ENCODE data around the gene RPS19BP1.

The RPS19BP1 gene

DNA sequence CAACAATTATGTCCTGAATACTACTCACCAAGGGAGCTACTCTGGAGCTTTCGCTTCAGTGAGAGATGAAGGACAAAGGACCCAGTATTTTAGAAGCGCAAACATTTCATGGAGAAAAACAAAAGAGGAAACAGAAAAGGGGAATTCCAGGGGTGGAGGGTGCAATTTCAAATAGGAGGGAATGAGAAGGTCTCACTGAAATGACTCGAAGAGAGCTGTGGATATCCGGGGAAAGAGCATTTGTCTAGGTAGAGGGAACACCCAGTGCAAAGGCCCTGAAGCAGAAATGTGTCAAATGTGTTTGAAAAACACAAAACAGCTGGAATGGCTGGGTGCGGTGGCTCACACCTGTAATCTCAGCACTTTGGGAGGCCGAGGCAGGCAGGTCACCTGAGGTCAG lies 2.4 kb downstream of the RPS19BP1 start:
- Histone ChIP-seq H3K27ac (no peak overlapping the region), H3K4me3 (ENCODE audit: low read depth, low read length) (no peak overlapping the region), H3K36me3 (replicated peaks) (peaks cover 16% of the 10 kb centered on the region), H3K27me3 (replicated peaks) (no peaks in the 10 kb centered on the region)
- TF ChIP-seq, protein P1, sequence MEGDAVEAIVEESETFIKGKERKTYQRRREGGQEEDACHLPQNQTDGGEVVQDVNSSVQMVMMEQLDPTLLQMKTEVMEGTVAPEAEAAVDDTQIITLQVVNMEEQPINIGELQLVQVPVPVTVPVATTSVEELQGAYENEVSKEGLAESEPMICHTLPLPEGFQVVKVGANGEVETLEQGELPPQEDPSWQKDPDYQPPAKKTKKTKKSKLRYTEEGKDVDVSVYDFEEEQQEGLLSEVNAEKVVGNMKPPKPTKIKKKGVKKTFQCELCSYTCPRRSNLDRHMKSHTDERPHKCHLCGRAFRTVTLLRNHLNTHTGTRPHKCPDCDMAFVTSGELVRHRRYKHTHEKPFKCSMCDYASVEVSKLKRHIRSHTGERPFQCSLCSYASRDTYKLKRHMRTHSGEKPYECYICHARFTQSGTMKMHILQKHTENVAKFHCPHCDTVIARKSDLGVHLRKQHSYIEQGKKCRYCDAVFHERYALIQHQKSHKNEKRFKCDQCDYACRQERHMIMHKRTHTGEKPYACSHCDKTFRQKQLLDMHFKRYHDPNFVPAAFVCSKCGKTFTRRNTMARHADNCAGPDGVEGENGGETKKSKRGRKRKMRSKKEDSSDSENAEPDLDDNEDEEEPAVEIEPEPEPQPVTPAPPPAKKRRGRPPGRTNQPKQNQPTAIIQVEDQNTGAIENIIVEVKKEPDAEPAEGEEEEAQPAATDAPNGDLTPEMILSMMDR (IDR thresholded peaks at IDR 0.05; ENCODE audit: low read depth, low read length, missing control alignments): no peak
- no peak for DNase-seq
- in situ Hi-C loops (cut with HindIII; ENCODE audit: low pct_ligation_motif_present, low sequenced_read_pairs): no loop called here

DNA sequence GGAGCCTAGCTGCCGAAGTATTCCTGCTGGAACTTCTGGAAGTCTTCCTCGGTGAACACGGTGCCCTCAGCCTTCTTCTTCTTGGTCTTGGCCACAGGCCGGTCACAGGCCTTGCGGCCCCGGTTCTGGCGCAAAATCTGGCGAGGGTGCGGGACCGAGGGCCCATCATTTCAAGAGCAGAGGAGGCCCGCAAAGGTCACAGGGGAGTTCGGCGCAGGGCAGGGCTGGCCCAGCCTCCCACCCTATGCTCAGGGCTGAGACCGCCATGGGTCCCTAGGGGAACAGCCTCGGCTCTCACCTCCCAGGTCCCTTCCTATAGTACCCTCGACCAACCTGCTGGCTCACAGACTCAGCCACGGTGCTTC lies 3.1 kb downstream of the RPS19BP1 start:
- Histone ChIP-seq H3K27me3 (replicated peaks) (no peaks in the 10 kb centered on the region), H3K4me3 (ENCODE audit: low read depth, low read length) (no peak overlapping the region), H3K27ac (no peak overlapping the region), H3K36me3 (replicated peaks) (peaks cover 18% of the 10 kb centered on the region)
- TF ChIP-seq, protein P1 (IDR thresholded peaks at IDR 0.05; ENCODE audit: low read depth, low read length, missing control alignments): no peak
- no peak for DNase-seq
- in situ Hi-C loops (cut with HindIII; ENCODE audit: low pct_ligation_motif_present, low sequenced_read_pairs): no loop called here

DNA sequence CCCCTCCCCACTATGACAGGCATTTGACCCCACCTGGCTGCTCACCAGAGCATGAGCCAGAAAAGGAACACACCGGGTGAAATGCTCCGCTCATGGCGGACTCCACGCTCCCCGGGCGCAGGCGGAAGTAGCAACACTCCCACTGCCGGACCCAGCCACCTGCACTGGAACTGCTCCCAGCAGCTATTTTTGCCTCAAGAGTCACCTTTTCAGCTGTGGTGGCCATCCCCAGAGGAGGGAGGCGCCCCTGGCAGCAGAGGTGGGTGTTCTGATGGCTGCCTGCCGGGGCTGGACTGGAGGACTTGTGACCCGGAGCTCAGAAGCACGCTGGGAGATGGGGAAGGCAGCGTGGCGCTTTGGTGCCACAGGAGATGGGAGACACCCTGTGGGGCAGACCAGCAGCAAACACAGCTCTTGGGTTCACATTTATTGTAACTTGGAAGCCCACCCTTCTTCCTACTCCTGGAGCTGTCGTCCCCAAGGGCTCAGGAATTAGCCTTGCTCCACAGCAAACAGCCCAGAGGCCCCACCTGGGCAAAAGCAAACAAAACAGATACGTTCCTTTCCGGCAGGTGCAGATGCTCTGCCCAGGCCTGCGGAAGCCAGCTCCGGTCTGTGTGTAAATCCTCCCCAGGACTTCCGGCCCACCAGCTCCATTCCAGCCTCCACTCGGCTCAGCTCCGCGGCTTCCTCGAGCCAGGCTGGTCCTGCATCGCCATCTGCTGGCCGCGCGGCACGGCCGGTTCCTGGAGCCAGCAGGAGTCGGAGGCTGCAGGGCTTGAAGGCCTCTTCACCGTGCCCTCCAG lies 3.7 kb downstream of the RPS19BP1 start:
- TF ChIP-seq, protein P1 (IDR thresholded peaks at IDR 0.05; ENCODE audit: low read depth, low read length, missing control alignments): peak; percentile 100
- Histone ChIP-seq H3K27ac (no peak overlapping the region), H3K27me3 (replicated peaks) (no peaks in the 10 kb centered on the region), H3K36me3 (replicated peaks) (peaks cover 24% of the 10 kb centered on the region), H3K4me3 (ENCODE audit: low read depth, low read length) (no peak overlapping the region)
- peak; percentile 78 for DNase-seq
- in situ Hi-C loops (cut with HindIII; ENCODE audit: low pct_ligation_motif_present, low sequenced_read_pairs): no loop called here

DNA sequence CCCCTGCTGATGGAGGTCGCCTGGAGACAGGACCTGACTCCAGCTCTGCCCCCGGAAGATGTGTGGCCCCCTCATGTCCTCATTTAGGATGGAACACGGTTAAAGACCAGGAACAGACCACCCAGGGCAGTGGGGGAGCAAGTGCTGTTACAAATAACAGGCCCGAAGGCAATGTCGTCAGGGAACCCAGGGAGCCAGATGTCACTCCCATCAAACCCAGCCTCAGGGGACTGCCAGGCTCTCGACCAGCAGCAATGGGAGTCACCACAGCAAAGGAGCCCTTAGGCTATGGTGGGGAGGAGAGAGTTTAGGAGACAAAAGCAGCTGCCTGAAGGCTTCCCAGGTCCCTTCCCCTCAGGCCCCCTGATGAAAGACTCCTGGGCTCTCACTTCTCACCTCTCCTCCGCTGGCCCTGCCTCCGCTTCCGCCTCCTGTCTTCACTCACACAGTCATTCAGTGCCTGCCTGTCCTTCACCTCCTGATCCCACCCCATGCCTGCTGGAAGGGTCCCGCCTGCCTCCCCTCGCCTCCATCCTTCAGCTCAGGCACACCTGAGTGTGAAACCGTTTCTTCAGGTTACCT lies 4.4 kb downstream of the RPS19BP1 start:
- no peak overlapping the region for H3K27ac ChIP-seq
- H3K36me3 ChIP-seq (replicated peaks): peaks cover 28% of the 10 kb centered on the region
- H3K4me3 ChIP-seq (ENCODE audit: low read depth, low read length): no peak overlapping the region
- no peak for DNase-seq
- TF ChIP-seq, protein P1 (IDR thresholded peaks at IDR 0.05; ENCODE audit: low read depth, low read length, missing control alignments): no peak
- no peaks in the 10 kb centered on the region for H3K27me3 ChIP-seq (replicated peaks)
- in situ Hi-C loops (cut with HindIII; ENCODE audit: low pct_ligation_motif_present, low sequenced_read_pairs): no loop called here

DNA sequence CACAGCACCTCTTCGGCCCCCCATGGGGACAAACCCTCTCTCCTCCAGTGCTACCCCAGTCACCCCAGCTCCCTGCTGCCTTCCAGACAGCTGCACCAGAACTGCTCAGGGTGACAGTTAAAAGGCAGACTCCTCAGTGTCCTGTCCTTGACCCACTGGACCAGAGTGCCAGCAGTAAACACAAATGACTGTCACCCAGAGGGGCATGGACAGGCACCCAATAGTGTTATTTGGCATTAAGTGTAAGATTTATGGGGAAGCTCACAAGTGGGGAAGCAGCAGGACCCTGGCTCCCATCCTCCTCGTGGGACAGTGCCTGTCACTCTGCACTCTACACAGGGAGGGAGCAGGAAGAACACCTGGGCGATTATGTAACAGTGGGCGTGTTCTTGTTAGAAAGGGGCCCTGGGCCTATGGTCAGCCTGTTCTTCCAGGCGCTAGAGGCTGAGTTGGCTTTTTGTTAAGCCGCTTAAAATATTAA lies 5.0 kb downstream of the RPS19BP1 start:
- Histone ChIP-seq H3K4me3 (ENCODE audit: low read depth, low read length) (no peak overlapping the region), H3K27me3 (replicated peaks) (no peaks in the 10 kb centered on the region), H3K27ac (no peak overlapping the region), H3K36me3 (replicated peaks) (peaks cover 34% of the 10 kb centered on the region)
- TF ChIP-seq, protein P1 (IDR thresholded peaks at IDR 0.05; ENCODE audit: low read depth, low read length, missing control alignments): no peak
- DNase-seq: no peak
- in situ Hi-C loops (cut with HindIII; ENCODE audit: low pct_ligation_motif_present, low sequenced_read_pairs): no loop called here
